GM10266 (cell line): ENCODE results near the gene DLX4.

Experiments used
- DNase-seq: peaks from one replicate; pipeline ENCODE4 v3.0.0; 2012; ENCODE audit errors: extremely low spot score
- TF ChIP-seq, protein P1 (sequence below): IDR thresholded peaks from 2 replicates; pipeline ENCODE4 v1.5.1; 2012; ENCODE audit warnings: mild to moderate bottlenecking, low read depth; ENCODE audit not compliant: control insufficient read depth, insufficient read depth; ENCODE audit errors: missing control alignments

The DLX4 gene

DNA sequence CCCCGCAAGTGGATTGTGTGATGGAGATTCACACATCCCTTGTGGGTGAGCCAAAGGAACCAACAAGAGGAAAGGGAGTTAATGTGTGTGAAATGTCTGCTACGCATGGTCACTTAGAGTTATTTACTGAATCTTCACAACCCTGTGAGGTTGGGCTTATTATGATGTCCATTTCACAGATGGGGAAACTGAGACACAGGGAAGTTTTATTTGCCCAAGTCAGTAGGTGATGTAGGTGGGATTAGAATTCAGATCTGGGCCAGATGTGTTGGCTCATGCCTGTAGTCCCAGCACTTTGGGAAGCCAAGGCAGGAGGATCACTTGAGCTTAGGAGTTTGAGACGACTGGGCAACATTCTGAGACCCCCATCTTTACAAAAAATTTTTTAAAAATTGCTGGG lies 11.6 kb upstream of the DLX4 start:
- TF ChIP-seq, protein P1, sequence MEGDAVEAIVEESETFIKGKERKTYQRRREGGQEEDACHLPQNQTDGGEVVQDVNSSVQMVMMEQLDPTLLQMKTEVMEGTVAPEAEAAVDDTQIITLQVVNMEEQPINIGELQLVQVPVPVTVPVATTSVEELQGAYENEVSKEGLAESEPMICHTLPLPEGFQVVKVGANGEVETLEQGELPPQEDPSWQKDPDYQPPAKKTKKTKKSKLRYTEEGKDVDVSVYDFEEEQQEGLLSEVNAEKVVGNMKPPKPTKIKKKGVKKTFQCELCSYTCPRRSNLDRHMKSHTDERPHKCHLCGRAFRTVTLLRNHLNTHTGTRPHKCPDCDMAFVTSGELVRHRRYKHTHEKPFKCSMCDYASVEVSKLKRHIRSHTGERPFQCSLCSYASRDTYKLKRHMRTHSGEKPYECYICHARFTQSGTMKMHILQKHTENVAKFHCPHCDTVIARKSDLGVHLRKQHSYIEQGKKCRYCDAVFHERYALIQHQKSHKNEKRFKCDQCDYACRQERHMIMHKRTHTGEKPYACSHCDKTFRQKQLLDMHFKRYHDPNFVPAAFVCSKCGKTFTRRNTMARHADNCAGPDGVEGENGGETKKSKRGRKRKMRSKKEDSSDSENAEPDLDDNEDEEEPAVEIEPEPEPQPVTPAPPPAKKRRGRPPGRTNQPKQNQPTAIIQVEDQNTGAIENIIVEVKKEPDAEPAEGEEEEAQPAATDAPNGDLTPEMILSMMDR = no peak
- no peak for DNase-seq

DNA sequence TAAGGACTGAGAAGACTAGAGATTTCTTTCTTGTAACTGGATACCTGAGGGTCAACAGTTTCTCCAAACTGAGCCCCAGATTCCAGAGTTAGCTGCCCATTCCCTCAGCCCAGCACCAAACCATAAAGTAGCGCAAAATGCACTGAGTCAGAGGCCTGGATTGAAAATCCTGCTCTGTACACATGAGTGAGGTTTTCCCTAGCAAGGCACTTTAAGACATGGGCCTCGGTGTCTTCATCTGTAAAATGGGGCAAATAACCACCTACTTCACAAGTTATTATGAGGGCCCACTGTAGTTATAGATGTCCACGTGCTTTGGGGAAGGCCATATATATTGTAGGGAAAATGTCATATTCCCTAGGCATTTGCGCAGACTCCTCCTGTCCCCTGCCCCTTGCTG lies 10.3 kb upstream of the DLX4 start:
- no peak for DNase-seq
- TF ChIP-seq, protein P1 = no peak

DNA sequence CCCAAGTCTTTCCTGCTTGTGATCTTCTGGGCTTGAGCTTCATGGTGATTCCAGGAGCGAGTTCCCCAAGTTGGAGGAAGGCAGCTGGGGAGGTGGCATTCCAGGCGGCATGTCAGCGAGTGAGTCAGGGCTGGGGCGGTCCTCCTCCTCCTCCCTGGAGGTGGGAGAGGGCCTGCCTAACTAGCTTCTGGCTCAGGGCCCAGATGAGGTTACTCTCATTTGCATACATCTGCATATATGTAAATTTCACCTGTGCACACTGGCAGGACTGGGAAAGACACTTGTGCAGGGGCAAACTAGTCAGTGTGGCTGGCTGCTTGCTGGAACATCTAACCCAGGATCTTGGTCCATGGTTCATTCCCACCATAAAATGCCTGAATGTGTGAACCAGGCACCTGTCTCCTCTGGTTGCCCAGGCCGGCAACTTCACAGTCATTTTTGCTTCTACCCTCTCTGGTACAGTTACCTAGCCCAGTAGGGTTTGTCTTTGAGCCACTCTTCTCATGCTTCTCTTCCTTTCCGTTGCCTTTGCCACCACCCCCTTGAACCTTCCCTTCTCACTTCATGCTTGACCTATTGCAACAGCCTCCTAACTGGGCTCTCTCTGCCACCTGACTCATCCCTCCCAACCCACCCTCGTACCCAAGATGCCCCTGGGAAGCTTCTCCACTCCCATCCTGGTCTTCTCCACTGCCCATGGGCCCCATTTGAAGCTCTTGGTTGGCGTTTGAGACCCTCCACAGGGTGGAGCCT lies 9.6 kb upstream of the DLX4 start:
- no peak for DNase-seq
- TF ChIP-seq, protein P1 = no peak

DNA sequence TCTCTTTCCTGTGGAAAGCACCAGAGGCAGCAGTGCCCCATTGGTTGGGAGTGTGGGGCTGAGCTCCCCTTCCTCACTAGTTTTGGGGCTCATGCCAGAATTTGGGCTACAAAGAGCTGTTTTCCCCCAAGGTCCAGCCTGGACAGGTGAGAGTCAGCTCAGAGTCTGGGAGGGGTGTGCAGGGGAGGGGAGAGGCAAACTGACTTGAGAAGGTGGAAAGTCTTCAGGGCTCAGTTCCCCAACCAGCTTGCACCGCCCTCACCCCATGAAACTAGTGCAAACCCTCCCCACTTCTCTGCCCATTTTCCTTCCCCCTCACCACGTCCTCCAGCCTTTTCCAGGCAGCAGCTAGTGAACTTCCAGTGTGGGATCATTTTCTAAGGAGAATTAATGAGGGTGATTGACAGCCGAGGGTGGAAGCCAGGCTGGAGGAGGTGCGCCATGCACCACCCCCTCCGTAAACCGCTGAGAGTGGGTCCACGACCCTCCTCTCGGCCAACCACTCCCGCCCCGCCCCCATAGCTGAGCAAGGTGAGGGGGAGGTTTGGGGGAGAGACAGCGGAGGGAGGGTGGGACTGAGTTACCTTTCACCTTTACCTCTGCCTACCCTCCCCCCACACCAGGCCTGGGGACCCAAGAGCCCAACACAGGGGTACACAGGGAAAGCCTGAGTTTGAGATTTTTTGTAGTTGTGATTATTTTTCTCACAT lies 6.2 kb upstream of the DLX4 start:
- DNase-seq = no peak
- TF ChIP-seq, protein P1 = no peak

DNA sequence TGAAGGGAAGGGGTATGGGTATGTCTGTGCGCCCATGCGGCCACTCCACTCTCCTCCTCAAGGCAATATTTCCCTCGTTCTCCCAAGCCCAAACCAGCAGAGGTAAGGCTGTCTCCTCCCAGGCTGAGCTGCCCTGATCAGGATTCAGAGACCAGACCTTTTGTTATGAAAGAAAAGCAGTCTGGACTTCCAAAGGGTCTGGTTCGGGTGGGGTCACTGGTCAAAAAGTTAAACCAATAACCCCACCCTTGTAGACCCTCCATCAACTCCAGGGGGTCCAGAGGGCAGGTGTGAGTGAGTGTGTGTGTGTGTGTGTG lies 5.7 kb upstream of the DLX4 start:
- TF ChIP-seq, protein P1 = no peak
- no peak for DNase-seq

DNA sequence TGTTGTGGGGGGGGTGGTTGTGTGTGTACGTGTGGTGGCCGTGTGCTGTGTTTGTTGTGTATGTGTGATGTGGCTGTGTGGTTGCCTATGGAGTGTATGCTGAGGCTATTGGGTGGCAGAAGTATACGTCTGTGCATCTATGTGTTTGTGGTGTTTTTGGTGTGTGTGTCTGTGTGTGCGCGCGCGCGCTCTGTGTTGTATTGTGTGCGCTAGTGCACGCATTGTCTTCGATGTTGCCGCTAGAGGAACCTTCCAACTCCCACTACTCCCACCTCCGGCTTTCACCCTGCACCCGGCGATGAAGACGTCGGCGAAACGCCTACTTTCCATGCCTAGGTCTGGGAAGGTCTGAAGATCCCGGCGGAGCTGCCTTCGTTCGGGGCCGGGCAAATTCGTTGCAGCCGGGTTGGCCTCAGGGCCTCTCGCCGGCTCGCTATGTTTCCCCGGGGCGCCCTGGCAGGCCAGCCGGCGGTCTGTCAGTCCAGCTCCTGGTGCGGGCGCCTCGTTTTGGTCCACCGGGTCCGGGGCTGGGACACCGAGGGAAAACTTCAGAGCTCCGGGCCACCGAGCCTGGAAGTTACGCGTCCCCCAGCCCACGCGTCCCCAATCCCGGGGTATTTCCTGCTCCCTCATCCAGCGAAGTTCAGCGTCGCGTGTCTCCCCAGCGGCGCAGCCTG lies 5.2 kb upstream of the DLX4 start:
- TF ChIP-seq, protein P1 = no peak
- DNase-seq = no peak

DNA sequence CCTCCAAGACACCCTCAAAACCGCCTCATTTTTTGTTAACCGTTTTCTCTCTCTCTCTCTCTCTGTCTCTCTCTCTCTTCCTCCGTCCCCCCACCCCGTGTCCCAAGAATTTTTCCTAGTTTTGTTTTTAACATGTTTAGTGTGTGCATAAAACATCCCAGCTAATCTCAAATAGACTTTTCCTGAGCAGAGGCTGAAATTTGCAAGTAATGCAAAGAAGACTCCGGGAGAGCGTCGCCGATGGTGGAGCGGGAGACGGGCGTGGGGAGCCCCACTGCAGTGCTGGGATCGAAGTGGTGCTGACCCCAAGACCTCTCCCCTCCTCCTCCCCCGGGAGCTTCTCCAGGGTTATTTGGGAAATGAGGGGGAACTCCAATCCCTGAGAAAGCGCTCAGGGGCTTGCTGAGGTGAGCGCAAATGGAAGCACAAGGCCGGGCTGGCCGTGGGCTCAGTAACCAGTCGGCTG lies 4.7 kb upstream of the DLX4 start:
- no peak for DNase-seq
- TF ChIP-seq, protein P1 = no peak
